MG63 (cell line): ENCODE measurements around the gene CDKL1. TPM values are rescaled to one million over a fixed set of nuclear protein-coding genes. Genes with fewer than 3 reads are reported as not detected.

ENCODE experiments used
- DNase-seq: peaks from one replicate; pipeline ENCODE4 v3.0.0-alpha.2; 2020
- H3K27me3 ChIP-seq: fragments of 250-450 bp; sonication (Bioruptor Pico); 2 replicates; pipeline ENCODE4 v1.5.1; 2020; ENCODE audit warnings: mild to moderate bottlenecking, moderate library complexity
- H3K36me3 ChIP-seq: fragments of 250-450 bp; sonication (Bioruptor Pico); 2 replicates; pipeline ENCODE4 v1.5.1; 2020; ENCODE audit warnings: mild to moderate bottlenecking, moderate library complexity
- H3K4me3 ChIP-seq: fragments of 250-450 bp; sonication (Bioruptor Pico); 2 replicates; pipeline ENCODE4 v1.5.1; 2020; ENCODE audit warnings: mild to moderate bottlenecking, moderate library complexity
- H3K9me3 ChIP-seq: fragments of 250-450 bp; sonication (Bioruptor Pico); 2 replicates; pipeline ENCODE4 v1.5.1; 2020; ENCODE audit warnings: mild to moderate bottlenecking, moderate library complexity
- total RNA-seq: library from RNA; depleted of rRNA; stranded (reverse); fragments of >200 nt; shearing (Covaris generic); gene quantifications from 2 replicates; pipeline ENCODE4 v1.2.3, GENCODE V29; 2014; ENCODE audit warnings: low replicate concordance

CDKL1 gene
- total RNA-seq, 1 experiment from 2014 or later, result 15.2 TPM

GRCh38 chr14:50348933-50349332 is 47.7 kb downstream of the CDKL1 start:
- H3K36me3 ChIP-seq, result no peaks in the 10 kb centered on the region
- DNase-seq, result no peak
- H3K9me3 ChIP-seq, result no peaks in the 10 kb centered on the region
- no peaks in the 10 kb centered on the region for H3K27me3 ChIP-seq
- H3K4me3 ChIP-seq, result no peak overlapping the region

GRCh38 chr14:50347521-50347920 is 49.2 kb downstream of the CDKL1 start:
- H3K36me3 ChIP-seq, result no peaks in the 10 kb centered on the region
- H3K27me3 ChIP-seq, result no peaks in the 10 kb centered on the region
- no peak overlapping the region for H3K4me3 ChIP-seq
- no peak for DNase-seq
- H3K9me3 ChIP-seq, result no peaks in the 10 kb centered on the region

GRCh38 chr14:50345846-50346422 is 50.7 kb downstream of the CDKL1 start:
- H3K9me3 ChIP-seq, result no peaks in the 10 kb centered on the region
- no peak overlapping the region for H3K4me3 ChIP-seq
- H3K36me3 ChIP-seq, result no peaks in the 10 kb centered on the region; the same call in 1 of the 2 replicates
- DNase-seq, result no peak
- no peaks in the 10 kb centered on the region for H3K27me3 ChIP-seq

- Histone ChIP-seq H3K27me3 (no peaks in the 10 kb centered on the region), H3K9me3 (no peaks in the 10 kb centered on the region), H3K36me3 (no peaks in the 10 kb centered on the region; the same call in 1 of the 2 replicates), H3K4me3 (no peak overlapping the region)
- no peak for DNase-seq
Observed at GRCh38 chr14:50344876-50345563, 51.7 kb downstream of the CDKL1 start.

GRCh38 chr14:50344116-50344775 is 52.4 kb downstream of the CDKL1 start:
- no peaks in the 10 kb centered on the region for H3K27me3 ChIP-seq
- H3K9me3 ChIP-seq, result no peaks in the 10 kb centered on the region
- no peak overlapping the region for H3K4me3 ChIP-seq
- DNase-seq, result no peak
- H3K36me3 ChIP-seq, result no peaks in the 10 kb centered on the region; the same call in 1 of the 2 replicates

GRCh38 chr14:50343434-50343833 is 53.2 kb downstream of the CDKL1 start:
- Histone ChIP-seq H3K9me3 (no peaks in the 10 kb centered on the region), H3K27me3 (no peaks in the 10 kb centered on the region), H3K4me3 (no peak overlapping the region), H3K36me3 (no peaks in the 10 kb centered on the region; the same call in 1 of the 2 replicates)
- DNase-seq, result no peak

- peak; percentile 64 for DNase-seq
- no peaks in the 10 kb centered on the region for H3K27me3 ChIP-seq
- H3K9me3 ChIP-seq, result no peaks in the 10 kb centered on the region
- no peaks in the 10 kb centered on the region; the same call in 1 of the 2 replicates for H3K36me3 ChIP-seq
- H3K4me3 ChIP-seq, result peak overlapping the region; percentile 13; the same call in 1 of the 2 replicates
Observed at GRCh38 chr14:50342221-50343078, 54.2 kb downstream of the CDKL1 start.

GRCh38 chr14:50340963-50341362 is 55.7 kb downstream of the CDKL1 start:
- Histone ChIP-seq H3K9me3 (no peaks in the 10 kb centered on the region), H3K27me3 (no peaks in the 10 kb centered on the region), H3K36me3 (no peaks in the 10 kb centered on the region; the same call in 1 of the 2 replicates), H3K4me3 (no peak overlapping the region)
- DNase-seq, result no peak

- no peak for DNase-seq
- Histone ChIP-seq H3K36me3 (no peaks in the 10 kb centered on the region; the same call in 1 of the 2 replicates), H3K27me3 (no peaks in the 10 kb centered on the region), H3K9me3 (no peaks in the 10 kb centered on the region), H3K4me3 (no peak overlapping the region)
Observed at GRCh38 chr14:50340045-50340444, 56.6 kb downstream of the CDKL1 start.

- Histone ChIP-seq H3K27me3 (no peaks in the 10 kb centered on the region), H3K9me3 (no peaks in the 10 kb centered on the region), H3K36me3 (no peaks in the 10 kb centered on the region; the same call in 1 of the 2 replicates), H3K4me3 (no peak overlapping the region)
- no peak for DNase-seq
Observed at GRCh38 chr14:50339178-50339804, 57.4 kb downstream of the CDKL1 start.

- no peaks in the 10 kb centered on the region; the same call in 1 of the 2 replicates for H3K36me3 ChIP-seq
- H3K9me3 ChIP-seq, result no peaks in the 10 kb centered on the region
- no peaks in the 10 kb centered on the region for H3K27me3 ChIP-seq
- no peak overlapping the region for H3K4me3 ChIP-seq
- DNase-seq, result no peak
Observed at GRCh38 chr14:50338587-50338986, 58.1 kb downstream of the CDKL1 start.

GRCh38 chr14:50335989-50336824 is 60.5 kb downstream of the CDKL1 start:
- no peak overlapping the region for H3K4me3 ChIP-seq
- no peaks in the 10 kb centered on the region for H3K9me3 ChIP-seq
- DNase-seq, result no peak
- no peaks in the 10 kb centered on the region; the same call in none of the 2 replicates for H3K36me3 ChIP-seq
- H3K27me3 ChIP-seq, result no peaks in the 10 kb centered on the region

- Histone ChIP-seq H3K27me3 (no peaks in the 10 kb centered on the region), H3K36me3 (no peaks in the 10 kb centered on the region; the same call in 1 of the 2 replicates), H3K4me3 (no peak overlapping the region), H3K9me3 (no peaks in the 10 kb centered on the region)
- DNase-seq, result no peak
Observed at GRCh38 chr14:50335389-50335788, 61.3 kb downstream of the CDKL1 start.

GRCh38 chr14:50334211-50334610 is 62.5 kb downstream of the CDKL1 start:
- no peaks in the 10 kb centered on the region; the same call in 1 of the 2 replicates for H3K36me3 ChIP-seq
- no peaks in the 10 kb centered on the region for H3K9me3 ChIP-seq
- H3K4me3 ChIP-seq, result no peak overlapping the region
- no peak for DNase-seq
- no peaks in the 10 kb centered on the region for H3K27me3 ChIP-seq

GRCh38 chr14:50333014-50333509 is 63.6 kb downstream of the CDKL1 start:
- peak; percentile 59 for DNase-seq
- H3K9me3 ChIP-seq, result no peaks in the 10 kb centered on the region

More at GRCh38 chr14:50333014-50333509, 63.6 kb downstream of the CDKL1 start:
- Histone ChIP-seq H3K36me3 (no peaks in the 10 kb centered on the region; the same call in 1 of the 2 replicates), H3K27me3 (no peaks in the 10 kb centered on the region), H3K4me3 (no peak overlapping the region)
